ENCODE results near the gene KCNQ1.

GRCh38 chr11:2621894-2622293, 177.1 kb downstream of the KCNQ1 start:
- TF ChIP-seq CTCF (IDR thresholded peaks at IDR 0.05), result no peak
- no peak for TF ChIP-seq POLR2A (IDR thresholded peaks at IDR 0.05)
